HCT116 (cell line): Measurements from ENCODE around the gene STIM1.

Source experiments
- CTCF ChIP-seq, 3 experiments: fragments of 200-600 bp in 1 of 3; sonication (generic) in 1 of 3; IDR thresholded peaks in 2 of 3; conservative IDR thresholded peaks in 1 of 3; 2 replicates each; pipeline ENCODE4 v1.5.1; 2012 to 2017; ENCODE audit warnings: low read depth in 2 of 3, low read length in 2 of 3, antibody characterized with exemption in 1 of 3, borderline replicate concordance in 1 of 3, control low read depth in 1 of 3, mild to moderate bottlenecking in 1 of 3, mixed read lengths in 1 of 3, mixed run types in 1 of 3, moderate library complexity in 1 of 3; ENCODE audit not compliant: insufficient read depth in 1 of 3
- ELF1 ChIP-seq: IDR thresholded peaks from 2 replicates; pipeline ENCODE4 v1.6.1; 2012; ENCODE audit warnings: low read depth, borderline replicate concordance
- EZH2 ChIP-seq: fragments of 200-600 bp; sonication (generic); IDR thresholded peaks from 2 replicates; pipeline ENCODE4 v1.6.1; 2017; ENCODE audit warnings: antibody characterized with exemption, mixed run types
- MAX ChIP-seq: IDR thresholded peaks from 2 replicates; pipeline ENCODE4 v1.6.1; 2012
- RAD21 ChIP-seq: IDR thresholded peaks from 2 replicates; pipeline ENCODE4 v1.6.1; 2012; ENCODE audit warnings: low read depth, mild to moderate bottlenecking
- REST ChIP-seq: IDR thresholded peaks from 2 replicates; pipeline ENCODE4 v1.6.1; 2012; ENCODE audit warnings: low read depth
- SP1 ChIP-seq: IDR thresholded peaks from 2 replicates; pipeline ENCODE4 v1.6.1; 2012; ENCODE audit warnings: low read depth
- TCF7L2 ChIP-seq: IDR thresholded peaks from 2 replicates; pipeline ENCODE4 v1.7.0; 2011; ENCODE audit warnings: borderline replicate concordance, inconsistent platforms; ENCODE audit not compliant: insufficient read depth, insufficient read length; ENCODE audit errors: extremely low read depth
- ZFX ChIP-seq: fragments of 450-650 bp; IDR thresholded peaks from 2 replicates; pipeline ENCODE4 v1.6.1; 2017

GRCh38 chr11:4071325-4071724, 215.9 kb downstream of the STIM1 start:
- TF ChIP-seq ELF1 (no peak), CTCF (IDR thresholded peaks at IDR 0.05 in 2 of 3, conservative IDR thresholded peaks at IDR 0.05 in 1 of 3; ENCODE audit: borderline replicate concordance in 1 of 3, insufficient read depth in 1 of 3, low read depth in 2 of 3, low read length in 2 of 3) (no peak), REST (no peak), RAD21 (no peak), MAX (no peak), ZFX (no peak), EZH2 (no peak), SP1 (no peak), TCF7L2 (no peak)
